ENCODE results near the gene CIBAR2.
A peak's percentile ranks its signal among the peaks of the same experiment; 100 is the strongest.

The CIBAR2 gene

DNA sequence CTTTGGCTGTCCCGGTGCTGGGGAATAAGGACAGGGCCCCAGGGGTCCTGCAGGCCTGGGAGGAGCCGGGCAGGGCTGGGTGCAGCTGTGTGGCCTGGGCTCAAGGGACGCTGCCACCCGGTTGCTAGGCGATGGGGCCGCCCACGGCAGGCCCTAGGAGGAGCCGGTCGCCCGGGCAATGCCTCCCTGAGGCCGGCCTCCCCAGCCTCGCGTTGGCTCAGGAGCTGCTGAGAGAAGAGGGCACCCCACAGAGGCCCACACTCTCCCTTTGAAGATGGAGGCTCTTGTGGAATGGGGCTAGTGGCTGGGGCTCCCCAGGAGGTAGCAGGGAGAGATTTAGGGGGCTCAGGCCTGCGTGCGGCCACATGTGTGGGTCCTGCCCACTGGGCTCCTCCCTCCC, at the start of gene CIBAR2:
Gene CIBAR2 (minus strand): TSS at position 109 of the 400 bp plus-strand sequence. CDS start 120 bp downstream, outside the sequence.
- no peak for DNase-seq

- no peak for DNase-seq
Observed at GRCh38 chr16:85159179-85159980, 47.1 kb upstream of the CIBAR2 start.

DNA sequence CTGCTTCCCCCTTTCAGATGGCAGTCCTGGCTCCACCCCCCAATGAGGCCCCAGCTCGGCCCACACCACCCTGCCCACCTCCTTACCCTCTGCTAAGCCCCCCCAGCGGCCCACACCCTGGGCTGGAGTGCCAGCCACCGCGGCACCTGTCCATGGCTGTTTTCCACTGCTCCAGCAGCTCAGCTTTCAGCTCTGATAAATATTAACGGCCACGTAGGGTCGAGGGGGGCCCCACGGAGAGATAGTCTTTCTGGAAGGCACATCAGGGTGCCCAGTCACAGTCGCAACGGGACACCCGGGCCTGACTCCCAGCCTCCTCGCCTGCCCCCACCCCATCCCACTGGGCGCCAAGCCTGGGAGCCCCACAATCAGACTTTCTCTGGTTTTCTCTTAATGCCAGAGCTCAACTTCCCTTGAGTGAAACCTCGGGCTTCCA, 46.5 kb upstream of the CIBAR2 start:
- no peak for DNase-seq

GRCh38 chr16:85157813-85158742, 45.8 kb upstream of the CIBAR2 start:
- no peak for DNase-seq

GRCh38 chr16:85157372-85157771, 45.1 kb upstream of the CIBAR2 start:
- DNase-seq, result no peak

- DNase-seq, result no peak
Observed at GRCh38 chr16:85156869-85157268, 44.6 kb upstream of the CIBAR2 start.

DNA sequence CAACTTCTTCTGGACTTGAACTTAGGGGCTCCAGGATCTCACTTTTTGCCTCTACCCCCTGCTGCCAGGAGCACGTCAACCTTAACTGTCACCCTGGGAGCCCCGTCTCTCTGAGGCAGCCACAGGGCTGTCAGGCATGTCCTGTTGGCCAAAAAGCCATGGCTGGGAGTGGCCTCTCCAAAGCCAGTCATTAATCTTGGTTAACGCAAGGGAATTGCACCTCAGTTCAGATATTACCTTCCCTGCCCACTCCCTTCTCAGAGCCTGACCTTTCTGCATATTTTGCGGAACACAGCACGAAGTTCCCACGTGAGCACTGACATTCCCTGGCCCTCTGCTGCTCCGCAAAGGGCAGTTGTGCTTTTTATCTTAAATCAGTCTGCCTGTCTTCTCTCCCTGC, 44.2 kb upstream of the CIBAR2 start:
- DNase-seq, result no peak

GRCh38 chr16:85153656-85154091, 41.4 kb upstream of the CIBAR2 start:
- no peak for DNase-seq

GRCh38 chr16:85153046-85153445, 40.8 kb upstream of the CIBAR2 start:
- no peak for DNase-seq

DNA sequence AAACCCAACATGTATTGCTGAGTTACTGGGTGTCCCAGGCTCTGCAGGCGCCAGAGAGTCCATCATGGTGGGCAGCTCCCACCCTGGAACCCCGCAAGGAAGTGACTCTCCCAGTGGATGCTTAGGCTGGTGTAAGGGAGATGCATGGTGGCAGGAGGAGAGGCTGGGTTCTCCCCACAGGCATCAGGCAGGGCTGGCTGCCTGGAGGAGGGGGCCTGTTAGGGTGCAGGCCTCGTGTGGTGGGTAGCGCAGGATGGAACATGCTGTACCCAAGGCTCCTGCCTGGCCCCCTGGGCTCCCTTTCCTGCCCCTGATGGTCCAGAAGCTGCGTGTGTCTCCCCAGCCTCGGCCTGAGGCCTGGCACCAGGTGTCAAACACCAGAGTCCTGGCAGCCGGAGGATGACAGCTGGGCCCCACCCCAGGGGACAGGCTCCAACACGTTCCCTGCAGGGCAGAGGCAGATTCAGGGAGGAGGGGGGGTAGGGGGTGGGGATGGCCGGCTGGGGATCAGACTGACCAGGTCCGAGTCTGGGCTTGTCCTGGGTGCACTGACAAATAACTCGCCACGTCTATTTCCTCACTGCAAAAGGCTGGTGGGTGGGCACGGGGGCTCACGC, 40.2 kb upstream of the CIBAR2 start:
- DNase-seq, result no peak

DNA sequence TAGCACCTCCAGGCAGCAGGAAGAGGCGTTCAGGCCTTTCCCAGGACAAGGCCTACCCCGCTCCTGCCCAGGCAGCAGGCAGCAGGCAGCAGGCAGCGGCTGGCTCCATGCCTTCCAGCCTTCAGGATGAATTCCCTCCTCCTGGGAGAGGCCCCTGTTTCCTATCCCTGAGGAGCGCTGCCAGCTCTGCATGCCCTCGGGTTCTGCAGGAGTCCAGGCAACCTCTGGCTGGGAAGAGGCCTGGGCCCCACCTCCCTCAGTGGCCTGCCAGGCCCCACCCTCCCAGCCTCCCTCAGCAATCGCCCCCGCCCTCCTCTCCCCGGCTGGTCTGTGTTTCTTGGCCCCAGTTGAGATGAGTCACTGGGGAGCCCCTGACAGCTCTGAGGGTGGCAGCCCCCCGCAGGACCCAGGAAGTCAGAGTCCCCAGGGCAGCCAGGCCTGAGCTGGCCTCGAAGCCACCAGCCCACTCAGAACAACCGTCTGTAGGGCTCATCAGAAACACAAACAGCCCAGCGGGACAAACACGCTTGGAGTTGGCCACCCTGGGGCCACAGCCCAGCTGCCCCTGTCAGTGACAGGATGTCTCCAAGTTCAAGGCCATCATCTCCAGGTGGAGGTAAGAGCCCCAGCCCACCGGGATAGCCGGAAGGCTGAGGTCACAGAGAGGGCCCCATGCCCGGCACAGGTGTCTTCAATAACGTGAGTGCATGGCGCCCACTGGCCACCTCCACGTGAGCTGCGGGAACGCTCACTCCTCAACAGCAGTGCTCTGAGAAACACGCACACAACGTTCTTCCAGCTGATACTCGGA, 39.5 kb upstream of the CIBAR2 start:
- DNase-seq, result no peak

DNA sequence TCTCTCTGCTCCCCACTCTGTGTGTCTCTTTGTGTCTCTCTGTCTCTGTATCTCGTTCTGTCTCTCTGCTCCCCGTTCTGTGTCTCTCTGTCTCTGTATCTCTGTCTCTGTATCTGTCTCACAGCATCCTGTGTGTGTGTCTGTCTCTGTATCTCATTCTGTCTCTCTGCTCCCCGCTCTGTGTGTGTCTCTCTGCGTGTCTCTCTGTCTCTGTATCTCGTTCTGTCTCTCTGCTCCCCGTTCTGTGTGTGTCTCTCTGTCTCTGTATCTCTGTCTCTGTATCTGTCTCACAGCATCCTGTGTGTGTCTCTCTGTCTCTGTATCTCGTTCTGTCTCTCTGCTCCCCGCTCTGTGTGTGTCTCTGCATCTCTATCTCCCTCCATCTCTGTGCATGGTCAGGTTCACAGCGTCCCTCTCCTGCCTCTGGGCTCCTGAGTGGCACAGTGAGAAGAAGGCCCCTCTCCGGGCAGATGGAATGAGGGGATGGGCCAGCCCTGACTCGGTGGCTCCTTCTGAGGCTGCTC, 38.9 kb upstream of the CIBAR2 start:
- DNase-seq, result no peak

DNA sequence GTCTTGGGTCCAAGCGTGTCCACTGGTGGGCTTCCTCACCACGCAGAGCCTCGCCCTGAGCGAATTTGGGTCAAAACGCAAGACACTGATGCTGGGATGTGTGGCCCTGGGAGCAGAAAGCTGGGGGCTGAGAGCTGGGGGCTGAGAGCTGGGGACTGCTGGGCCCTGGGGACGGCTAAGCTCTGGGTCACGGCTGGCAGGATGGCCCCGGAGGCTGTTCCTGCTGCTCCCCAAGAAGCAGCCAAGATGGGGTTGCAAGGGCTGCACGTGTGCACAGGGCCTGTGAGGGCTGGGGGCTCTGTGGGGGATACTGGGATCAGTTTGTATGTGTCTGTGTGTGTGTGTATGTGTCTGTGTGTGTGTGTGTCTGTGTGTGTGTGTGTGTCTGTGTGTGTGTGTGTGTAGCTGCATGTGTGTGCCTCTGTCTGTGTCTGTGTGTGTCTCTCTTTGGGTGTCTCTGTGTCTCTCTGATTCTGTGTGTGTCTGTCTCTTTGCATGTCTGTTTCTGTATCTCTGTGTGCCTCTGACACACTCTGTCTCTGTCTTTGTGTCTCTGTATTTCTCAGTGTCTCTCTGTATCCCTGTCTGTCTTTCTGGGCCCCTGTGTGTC, 38.2 kb upstream of the CIBAR2 start:
- DNase-seq, result no peak

DNA sequence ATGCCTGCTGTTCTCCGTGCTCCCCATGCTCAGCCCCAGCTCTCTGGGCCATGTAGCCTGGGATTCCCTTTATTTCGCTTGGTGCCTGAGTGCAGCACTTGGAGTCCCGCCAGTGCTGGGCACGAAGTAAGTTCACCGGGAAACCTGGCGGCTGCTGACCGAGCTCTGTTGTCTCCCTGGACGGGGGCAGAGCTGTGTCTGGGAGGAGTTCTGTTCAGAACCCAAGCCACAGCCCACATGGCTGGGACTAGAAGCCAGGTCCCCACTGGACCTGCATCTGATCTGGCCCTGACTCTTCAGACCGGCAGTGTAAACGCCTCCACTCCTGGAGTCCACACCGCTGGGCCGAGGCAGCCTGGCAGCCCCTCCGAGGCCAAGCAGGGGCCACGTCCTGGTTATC, 37.5 kb upstream of the CIBAR2 start:
- DNase-seq, result no peak

- peak; percentile 29 for DNase-seq
Observed at GRCh38 chr16:85148931-85149330, 36.7 kb upstream of the CIBAR2 start.

GRCh38 chr16:85146922-85147651, 34.8 kb upstream of the CIBAR2 start:
- no peak for DNase-seq

DNA sequence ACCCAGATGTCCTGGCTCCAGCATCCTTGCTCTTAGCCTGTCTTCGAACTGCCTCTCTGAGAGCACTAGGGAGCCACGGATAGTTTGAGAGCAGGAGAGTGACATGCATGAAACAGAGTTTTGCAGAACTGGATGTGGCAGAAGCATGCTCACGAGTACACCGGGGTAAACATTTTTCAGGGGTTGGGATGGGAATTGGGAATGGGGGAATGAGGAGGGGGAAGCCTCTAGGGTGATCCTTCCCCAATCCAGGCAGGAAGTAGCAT, 34.2 kb upstream of the CIBAR2 start:
- no peak for DNase-seq

DNA sequence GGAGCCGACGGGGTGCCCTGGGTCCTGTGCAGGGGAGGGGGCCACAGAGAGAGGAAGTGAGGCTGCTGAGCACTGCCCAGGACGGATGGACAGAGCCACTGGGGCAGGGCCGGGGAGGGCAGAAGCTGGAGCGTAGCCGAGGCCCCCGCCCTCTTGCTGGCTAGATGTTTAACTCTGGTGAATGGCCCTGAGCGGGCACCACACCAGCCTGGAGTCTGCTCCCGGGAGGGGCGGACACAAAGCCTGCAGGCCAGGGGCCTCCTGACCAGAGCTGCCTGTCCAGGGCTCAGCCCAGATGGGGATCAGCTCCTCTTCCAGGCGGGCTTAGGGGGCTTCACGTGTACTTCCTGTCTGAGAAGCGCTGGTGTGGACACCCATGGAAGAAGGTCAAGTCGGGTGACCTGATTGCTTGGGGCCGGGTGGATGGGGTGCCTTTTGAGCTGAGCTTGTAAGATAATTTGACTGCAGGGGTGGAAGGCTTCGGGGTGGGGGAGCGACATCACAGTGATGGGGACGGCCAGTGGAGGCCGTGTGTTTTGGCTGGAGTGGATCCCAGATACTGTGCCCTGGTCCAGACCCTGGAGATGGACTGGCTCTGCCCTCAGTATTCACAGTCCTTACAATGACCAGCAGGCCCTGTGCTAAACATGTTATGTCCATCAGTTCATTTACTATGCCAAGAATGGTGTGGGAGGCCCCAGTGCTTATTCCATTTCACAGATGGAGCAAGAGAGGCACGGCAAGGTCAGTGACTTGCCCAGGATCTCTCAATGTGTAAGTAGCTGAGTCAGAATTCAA, 33.7 kb upstream of the CIBAR2 start:
- no peak for DNase-seq

GRCh38 chr16:85145188-85145587, 32.9 kb upstream of the CIBAR2 start:
- no peak for DNase-seq

Measured in NCI-H1092 treated with DMSO at 0.1 percent for 48 hours (cell line).